GM21367 (cell line): ENCODE measurements around the gene MLF2.
"Not testable (repeated sequence)": the region's sequence is repeated elsewhere in the genome, so short reads cannot be mapped to it uniquely, and the experiment has no call there.

Experiments used
- ATAC-seq: cut with Tn5 transposase; IDR thresholded peaks from one replicate; pipeline ENCODE4 v1.9.1; 2021; ENCODE audit not compliant: unreplicated experiment

Gene MLF2

DNA sequence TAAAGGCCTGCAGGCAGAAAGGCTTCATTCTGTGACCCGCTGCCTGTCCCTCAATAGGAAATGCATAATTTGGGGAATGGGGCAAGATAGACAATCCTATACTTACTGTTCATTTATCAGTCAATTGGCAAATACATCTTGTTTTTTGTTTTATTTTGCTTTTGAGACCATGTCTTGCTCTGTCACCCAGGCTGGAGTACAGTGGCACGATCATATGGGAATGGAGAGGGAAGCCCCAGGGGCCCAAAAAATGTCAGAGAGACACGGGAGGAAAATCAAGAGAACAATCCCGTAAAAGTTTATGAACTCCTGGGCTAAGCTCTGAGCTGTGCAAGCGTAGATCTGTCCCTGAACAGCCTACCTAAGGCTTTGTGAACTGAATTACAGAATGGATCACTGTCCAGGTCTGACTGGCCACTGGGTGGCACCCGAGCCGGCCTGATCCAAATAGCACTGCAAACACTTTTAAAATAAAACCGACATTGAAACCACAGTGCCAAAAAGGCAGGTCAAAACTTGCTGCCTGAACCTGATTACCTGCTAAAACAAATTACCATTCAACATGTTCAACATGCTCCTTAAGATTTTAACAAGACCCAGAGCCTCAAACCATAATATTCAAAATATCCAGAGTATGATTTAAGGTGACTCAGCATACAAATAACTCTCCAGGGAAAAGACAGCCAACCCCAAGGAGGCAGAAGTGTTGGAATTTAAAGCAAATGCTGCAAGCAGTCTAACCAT, 17.3 kb downstream of the MLF2 start:
- ATAC-seq: no peak

DNA sequence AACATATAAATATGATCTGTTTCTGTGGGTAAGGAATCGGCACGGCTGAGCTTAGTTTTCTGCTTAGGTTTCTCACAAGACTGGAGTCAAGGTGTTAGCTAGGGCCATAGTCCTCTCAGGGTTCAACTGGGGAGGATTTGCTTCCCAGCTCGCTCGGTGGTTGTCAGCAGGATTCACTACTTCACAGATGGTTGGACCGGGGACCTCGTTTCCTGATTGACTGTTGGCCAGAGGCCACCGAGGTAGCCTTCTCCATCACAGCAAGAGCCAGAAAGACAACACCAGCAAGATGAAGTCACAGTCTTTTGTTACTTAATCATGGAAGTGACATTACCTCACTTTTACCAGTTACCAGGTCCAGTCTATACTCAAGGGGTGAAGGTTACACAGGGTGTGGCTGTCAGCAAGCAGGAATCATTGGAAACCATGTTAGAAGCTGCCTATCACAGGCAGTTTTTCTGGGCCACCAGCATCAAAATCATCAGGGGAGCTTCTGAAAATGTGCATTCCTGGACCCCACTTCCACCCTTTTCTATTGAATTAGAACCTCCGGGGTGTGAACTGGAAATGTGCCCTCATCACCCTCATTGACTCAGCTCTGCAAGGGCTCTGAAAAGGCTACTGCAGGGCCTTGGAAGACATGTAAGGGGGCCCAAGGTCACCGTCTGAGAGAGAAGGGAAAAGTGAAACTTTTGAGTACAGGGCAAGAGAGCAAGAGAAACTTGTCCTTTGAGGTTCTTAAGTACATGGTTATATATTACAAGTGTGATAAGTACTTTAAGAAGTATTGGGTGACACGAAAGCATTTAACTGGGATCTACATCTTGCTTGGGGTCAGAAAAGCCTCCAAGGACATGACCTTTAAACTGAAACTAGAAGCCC, 18.2 kb downstream of the MLF2 start:
- no peak for ATAC-seq

DNA sequence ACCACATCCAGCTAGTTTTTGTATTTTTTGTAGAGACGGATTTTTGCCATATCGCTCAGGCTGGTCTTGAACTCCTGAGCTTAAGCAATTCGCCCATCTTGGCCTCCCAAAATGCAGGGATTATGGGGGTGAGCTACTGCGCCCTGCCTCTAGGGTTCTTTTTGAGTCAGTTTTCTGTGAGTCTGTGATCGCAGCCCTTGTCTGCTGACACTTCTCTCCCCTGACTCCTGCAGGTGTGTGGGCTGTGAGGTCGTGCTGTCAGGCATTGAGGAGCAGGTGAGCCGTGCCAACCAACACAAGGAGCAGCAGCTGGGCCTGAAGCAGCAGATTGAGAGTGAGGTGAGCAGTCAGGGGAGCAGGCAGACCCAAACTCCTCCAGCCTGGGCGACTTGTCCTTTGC, 22.8 kb downstream of the MLF2 start:
- no peak for ATAC-seq

DNA sequence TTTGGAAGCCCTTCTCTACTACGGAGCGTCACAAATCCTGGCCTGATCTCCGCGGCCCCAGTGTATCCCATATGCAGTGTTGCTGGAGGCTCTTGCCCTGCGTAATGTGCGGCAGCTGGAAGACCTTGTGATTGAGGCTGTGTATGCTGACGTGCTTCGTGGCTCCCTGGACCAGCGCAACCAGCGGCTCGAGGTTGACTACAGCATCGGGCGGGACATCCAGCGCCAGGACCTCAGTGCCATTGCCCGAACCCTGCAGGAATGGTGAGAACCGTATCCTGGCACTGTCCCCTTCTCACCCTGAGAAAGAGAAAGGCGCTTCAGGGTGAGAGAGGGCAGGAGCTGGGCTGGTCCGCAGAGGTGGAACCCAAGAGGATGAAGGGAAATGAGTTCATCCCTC, 23.8 kb downstream of the MLF2 start:
- ATAC-seq: no peak

DNA sequence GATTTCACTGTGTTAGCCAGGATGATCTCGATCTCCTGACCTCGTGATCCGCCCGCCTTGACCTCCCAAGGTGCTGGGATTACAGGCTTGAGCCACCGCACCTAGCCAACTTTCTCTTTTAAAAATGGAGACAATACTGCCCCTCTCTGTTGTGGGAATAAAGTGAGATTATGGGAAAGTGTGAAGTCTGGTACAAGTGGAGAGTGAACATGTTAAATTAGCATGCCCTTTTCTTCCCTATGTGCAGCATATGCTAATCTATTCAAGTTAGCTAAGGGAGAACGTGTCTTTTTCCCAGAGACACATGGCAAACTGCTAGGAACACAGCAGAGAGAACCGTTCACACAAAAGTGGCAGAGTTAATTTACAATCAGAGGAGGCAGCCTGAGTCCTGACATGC, 27.6 kb downstream of the MLF2 start:
- no peak for ATAC-seq

DNA sequence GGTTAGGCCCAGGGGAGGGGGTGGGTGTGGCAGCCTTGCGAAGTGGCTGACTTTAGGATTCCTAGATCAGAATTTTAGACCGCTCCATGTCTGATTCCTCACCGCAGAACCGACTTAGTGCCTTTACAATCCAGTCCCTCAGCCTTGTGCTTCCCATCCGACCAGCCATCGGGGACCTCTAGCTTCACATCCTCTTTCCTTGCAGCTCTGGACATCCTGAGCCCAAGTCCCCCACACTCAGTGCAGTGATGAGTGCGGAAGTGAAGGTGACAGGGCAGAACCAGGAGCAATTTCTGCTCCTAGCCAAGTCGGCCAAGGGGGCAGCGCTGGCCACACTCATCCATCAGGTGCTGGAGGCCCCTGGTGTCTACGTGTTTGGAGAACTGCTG, 28.5 kb downstream of the MLF2 start:
- ATAC-seq: peak; percentile 23

DNA sequence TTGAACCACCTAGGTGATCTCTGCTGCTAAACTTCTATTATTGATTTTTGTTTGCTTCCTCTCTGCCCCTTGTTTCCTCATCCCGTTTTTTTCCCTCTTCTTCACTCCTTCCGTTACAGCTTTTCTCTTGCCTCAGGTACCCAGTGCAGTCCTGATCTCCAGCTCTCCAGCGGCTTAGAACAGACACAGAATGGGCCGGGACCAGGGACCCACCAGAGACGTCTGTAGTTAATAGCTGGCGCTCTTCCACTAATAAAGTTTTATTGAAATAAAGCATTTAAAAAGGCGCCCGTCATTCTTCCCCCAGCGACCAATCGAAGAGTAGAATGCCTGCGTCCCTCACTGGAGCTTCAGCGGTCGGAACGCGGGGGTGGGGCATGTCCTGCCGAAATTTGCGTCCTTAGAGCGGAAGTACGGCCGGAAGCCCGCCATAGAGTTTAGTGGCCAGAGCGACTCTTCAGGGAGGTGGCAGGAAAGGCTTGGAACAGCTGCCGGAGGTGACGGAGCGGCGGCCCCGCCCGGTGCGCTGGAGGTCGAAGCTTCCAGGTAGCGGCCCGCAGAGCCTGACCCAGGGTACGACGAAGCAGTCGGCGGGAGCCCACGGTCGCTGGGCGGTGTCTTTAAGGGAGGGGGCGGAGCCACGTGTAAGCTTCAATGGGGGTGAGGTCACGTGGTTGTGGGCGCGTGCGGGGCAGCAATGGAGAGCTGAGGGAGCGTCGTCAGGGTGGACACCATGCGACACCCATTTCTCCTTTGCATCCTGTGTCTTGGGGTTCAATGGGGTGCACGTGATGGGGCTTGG, 29.1 kb downstream of the MLF2 start, which contains the start of gene COPS7A:
Gene COPS7A, plus strand, starts transcription at position 440 of the 802 bp plus-strand sequence. CDS start 611 bp downstream, outside the sequence.
- peak; percentile 81 for ATAC-seq

DNA sequence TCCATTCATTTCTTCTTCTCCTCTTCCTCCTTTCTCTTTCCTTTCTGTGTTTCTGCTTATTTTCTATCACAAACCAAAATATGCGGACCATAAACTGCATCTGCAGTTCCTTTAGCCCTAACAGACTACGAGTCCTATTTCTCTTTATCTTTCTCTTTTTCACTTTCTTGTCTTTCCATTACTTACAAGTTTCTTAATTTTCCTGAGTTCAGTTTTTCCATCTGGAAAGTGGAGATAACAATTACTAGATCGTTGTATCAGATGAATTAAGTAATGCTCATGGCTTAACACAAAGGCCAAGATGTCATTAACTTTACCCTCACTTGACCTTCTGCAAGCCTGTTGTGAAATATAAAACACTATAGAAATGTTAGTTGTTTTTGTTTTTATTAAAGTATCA, 30.1 kb downstream of the MLF2 start:
- ATAC-seq: no peak

DNA sequence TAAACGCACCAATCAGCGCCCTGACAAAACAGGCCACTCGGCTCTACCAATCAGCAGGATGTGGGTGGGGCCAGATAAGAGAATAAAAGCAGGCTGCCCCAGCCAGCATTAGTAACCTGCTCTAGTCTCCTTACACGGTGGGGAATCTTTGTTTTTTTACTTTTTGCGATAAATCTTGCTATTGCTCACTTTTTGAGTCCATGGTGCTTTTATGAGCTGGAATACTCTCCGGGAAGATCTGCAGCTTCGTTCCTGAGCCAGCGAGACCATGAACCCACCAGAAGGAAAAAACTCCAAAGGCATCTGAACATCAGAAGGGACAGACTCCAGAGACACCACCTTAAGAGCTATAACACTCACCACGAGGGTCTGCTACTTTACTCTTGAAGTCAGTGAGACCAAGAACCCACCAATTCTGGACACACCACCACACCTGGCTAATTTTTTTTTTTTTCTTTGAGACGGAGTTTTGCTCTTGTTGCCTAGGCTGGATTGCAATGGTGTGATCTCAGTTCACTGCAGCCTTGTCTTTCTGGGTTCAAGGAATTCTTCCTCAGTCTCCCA, 36.0 kb downstream of the MLF2 start:
- ATAC-seq: no peak

DNA sequence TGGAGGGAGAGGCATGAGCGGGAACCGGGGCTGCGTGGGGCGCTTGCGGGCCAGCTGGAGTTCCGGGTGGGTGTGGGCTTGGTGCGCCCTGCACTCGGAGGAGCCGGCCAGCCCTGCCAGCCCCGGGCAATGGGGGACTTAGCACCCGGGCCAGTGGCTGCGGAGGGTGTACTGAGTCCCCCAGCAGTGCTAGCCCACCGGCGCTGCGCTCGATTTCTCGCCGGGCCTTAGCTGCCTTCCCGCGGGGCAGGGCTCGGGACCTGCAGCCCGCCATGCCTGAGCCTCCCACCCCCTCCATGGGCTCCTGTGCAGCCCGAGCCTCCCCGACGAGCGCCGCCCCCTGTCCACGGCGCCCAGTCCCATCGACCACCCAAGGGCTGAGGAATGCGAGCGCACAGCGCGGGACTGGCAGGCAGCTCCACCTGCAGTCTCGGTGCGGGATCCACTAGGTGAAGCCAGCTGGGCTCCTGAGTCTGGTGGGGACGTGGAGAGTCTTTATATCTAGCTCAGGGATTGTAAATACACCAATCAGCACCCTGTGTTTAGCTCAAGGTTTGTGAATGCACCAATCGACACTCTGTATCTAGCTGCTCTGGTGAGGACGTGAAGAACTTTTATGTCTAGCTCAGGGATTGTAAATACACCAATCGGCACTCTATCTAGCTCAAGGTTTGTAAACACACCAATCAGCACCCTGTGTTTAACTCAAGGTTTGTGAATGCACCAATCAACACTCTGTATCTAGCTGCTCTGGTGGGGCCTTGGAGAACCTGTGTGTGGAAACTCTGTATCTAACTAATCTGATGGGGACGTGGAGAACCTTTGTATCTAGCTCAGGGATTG, 36.7 kb downstream of the MLF2 start:
- not testable (repeated sequence) for ATAC-seq

DNA sequence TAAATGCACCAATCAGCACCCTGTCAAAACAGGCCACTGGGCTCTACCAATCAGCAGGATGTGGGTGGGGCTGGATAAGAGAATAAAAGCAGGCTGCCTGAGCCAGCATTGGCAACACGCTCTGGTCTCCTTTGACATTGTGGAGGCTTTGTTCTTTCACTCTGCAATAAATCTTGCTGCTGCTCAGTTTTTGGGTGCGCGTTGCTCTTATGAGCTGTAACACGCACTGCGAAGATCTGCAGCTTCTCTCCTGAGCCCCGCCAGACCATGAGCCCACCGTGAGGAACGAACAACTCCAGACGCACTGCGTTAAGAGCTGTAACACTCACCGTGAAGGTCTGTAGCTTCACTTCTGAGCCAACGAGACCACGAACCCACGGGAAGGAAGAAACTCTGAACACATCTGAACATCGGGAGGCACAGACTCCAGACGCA, 44.0 kb downstream of the MLF2 start:
- no peak for ATAC-seq

DNA sequence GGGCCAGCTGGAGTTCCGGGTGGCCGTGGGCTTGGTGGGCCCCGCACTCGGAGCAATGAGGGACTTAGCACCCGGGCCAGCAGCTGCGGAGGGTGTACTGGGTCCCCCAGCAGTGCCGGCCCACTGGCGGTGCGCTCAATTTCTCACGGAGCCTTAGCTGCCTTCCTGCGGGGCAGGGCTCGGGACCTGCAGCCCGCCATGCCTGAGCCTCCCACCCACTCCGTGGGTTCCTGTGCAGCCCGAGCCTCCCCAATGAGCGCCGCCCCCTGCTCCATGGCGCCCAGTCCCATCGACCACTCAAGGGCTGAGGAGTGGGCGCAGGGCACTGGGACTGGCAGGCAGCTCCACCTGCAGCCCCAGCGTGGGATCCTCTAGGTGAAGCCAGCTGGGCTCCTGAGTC, 44.6 kb downstream of the MLF2 start:
- ATAC-seq: not testable (repeated sequence)

DNA sequence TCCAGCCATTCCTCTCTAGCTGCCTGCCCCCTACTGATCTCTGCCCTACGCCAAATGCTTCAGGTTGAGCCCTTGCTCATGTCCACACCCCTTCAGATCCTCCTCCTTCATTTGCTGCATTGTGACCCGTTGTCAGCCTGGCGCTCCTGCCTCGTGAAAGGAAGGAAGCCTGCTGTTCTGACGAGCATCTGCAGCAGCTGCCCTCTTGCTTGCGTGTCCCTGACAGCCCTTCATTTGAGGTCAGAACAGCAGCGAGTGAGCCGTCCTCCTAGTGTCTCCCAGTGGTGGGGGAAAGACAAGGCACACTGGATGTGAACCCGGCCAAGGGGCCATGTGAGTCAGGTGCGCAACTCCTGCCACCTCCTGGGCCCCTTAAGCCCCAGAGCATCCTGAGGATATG, 49.3 kb downstream of the MLF2 start:
- ATAC-seq: no peak

DNA sequence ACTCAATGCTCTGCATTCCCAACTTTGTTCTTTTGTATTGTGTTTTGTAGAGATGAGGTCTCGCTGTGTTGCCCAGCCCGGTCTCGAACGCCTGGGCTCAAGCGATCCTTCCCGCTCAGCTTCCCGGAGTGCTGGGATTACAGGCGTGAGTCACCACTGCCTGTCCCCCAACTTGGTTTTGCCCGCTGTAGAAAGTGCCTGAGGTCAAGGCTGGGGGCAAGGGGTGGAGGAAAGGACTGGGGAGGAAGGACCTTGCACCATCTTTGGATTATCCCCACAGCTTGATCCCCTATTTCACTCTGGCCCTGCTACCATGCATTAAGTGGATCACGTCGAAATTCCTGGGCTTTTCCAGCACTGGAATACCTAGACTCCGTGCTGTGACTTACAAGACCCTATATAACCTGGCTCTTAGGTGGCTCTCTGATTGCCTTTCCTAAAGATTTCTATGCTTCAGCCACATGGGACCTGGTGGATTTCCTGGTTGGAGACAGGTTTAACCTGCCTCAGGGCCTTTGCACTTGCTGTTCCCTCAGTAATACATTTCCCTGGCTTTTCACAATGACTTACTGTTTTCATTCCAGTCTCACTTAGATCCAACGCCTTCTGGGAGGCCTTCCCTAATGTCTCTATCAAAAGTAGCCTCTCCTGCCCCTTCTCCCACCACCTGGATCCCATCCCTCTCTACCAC, 51.7 kb downstream of the MLF2 start:
- no peak for ATAC-seq

DNA sequence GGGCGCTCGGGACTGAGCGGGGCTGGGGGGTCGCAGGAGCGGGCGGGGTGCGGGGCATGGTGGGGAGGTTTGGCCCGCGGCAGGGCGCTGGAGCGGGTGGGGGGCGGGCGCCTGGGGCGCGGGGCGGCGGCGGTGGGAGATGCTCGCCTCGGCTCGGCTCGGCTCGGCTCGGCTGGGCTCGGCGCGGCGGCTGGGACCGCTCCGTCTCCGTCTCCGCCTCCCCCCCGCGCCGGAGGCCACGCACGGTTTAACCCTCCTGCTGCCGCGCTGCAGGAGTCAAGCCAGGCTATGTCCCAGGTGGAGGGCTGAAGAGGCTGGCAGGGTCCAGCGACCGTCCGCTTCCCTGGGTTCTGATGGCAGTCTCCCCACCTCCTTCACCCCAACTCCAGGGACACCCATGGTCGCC, 52.3 kb downstream of the MLF2 start, which contains the start of gene PIANP:
Gene PIANP, minus strand, starts transcription at position 170 of the 406 bp plus-strand sequence. CDS start 2,754 bp downstream, outside the sequence.
- ATAC-seq: no peak

DNA sequence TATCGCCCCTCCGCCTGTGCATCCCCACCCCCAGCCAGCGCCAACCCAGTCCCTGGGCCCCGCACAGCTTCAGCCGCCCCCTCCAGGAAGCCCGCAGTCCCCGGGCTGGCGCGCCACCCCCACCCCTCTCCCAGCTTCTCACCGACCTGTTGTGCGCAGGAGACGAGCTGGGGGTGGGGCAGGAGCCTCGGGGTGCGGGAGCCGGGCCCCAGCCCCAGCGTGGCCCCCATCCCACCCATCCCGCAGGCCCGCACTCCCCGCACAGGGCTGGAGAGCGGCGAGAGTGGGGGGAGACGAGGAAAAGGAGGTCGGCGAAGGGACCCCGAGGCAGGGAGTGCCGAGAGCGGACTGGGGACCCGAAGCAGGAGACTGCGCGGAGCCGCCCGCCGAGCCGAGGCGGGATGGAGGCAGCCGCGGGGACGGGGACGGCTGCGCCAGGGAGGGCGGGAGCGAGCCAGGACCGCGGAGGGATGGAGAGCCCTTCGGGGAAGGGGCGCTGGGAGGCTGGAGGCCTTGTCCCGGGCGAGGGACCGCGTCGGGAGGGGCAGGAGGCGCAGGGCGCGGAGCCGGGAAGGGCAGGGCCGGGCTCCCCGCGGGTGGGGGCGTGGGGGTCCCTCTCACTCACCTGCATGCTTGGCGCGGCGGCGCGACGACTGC, 52.8 kb downstream of the MLF2 start:
- ATAC-seq: no peak

DNA sequence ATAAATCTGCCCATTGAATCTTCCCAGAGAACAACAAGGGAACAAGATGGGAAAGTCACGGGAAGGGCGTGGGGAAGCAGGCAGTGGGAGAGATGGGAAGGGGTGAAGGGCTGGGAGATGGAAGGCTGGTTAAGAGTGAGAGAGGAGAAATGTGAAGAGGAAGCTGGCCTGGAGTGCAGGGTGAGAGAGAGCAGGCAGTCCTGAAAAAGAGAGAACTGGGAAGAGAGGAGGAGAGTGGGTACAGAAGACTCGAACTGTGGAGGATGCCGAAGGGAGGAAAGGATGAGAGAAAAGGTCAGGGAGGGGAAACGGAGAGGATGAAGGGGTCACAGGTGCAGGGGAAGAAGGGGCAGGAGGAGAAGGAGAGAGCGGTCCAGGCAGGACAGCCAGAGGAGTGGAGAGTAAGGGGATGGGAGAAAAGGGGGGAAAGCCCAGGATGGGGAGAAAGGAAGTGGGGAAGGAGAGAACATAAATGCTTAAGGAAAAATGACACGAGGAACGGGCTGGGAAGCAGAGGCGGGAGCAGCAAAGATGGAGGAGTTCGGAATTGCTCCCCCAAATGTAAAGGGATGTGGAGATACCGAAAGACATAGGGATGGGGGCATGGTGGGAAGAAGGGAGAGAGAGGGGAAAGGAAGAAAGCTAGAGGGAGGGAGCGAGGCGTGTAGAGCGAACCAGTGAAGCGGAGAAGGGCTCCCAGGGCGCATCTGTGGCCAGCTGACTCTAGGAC, 53.5 kb downstream of the MLF2 start:
- no peak for ATAC-seq

DNA sequence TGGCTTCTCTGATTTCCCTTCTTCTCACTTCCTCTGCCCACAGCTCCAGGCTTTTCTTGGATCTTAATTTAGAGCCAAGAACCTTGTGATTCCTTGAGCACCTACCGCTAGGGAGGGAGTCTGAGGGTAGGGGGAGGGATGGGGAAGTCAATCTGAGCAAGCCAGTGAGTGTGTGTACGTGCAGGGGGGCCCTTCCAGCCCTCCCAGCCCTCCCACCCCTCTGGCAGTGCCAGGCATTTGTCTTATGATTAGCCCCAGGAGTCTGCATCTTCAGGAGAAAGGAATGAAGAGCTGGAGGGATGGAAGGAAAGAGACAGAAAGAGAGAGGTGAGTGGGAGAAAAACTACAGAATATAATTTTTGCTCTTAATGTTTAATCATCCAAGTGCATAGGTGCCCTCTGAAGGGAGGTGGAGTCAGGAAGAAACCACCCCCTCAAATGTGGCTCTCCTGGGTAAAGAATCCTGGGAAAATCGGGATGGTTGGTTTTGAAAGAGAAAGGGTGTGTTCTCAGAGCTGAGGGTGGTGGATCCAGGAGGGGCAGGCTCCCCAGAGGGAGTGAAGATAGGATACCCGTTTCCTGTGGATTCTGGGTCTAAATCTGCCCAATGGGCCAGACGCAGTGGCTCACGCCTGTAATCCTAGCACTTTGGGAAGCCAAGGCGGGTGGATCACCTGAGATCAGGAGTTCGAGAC, 54.4 kb downstream of the MLF2 start:
- ATAC-seq: no peak
